Ovary (tissue), 9 donors: ENCODE measurements around the gene ADAMTS2. TPM values are rescaled to one million over a fixed set of nuclear protein-coding genes. Genes with fewer than 3 reads are reported as not detected.
A peak's percentile ranks its signal among the peaks of the same experiment; 100 is the strongest.

Experiments used
- DNase-seq, 5 donors: peaks; one replicate each; pipeline ENCODE4 v3.0.0-alpha.2; 2019 to 2020
- H3K27ac ChIP-seq, 2 donors: fragments of 200-600 bp; one replicate each; pipeline versions ENCODE4 v1.5.1 to v1.8.0; 2019 to 2022
- H3K27me3 ChIP-seq: fragments of 200-600 bp; one replicate; pipeline ENCODE4 v1.8.0; 2022
- H3K36me3 ChIP-seq: fragments of 200-600 bp; sonication (generic); one replicate; pipeline ENCODE4 v1.5.1; 2019
- H3K4me1 ChIP-seq: one replicate; pipeline ENCODE4 v1.8.1; 2013; ENCODE audit warnings: mild to moderate bottlenecking, moderate library complexity; ENCODE audit not compliant: insufficient read depth
- H3K4me3 ChIP-seq: fragments of 200-600 bp; sonication (generic); one replicate; pipeline ENCODE4 v1.5.1; 2017
- H3K9me3 ChIP-seq, 2 donors: fragments of 200-600 bp in 1 of 2; sonication (generic) in 1 of 2; one replicate each; pipeline versions ENCODE4 v1.5.1 to v1.8.1; 2013 to 2019; ENCODE audit warnings: mild to moderate bottlenecking in 1 of 2, moderate library complexity in 1 of 2
- CTCF ChIP-seq, 3 donors: fragments of 450-650 bp in 2 of 3; fragments of 200-600 bp in 1 of 3; IDR thresholded peaks; one replicate each; pipeline versions ENCODE4 v1.5.1 to v1.8.0; 2016 to 2022; ENCODE audit warnings: antibody characterized with exemption in 3 of 3, mild to moderate bottlenecking in 1 of 3
- EP300 ChIP-seq: sonication (generic); formaldehyde crosslinking; IDR thresholded peaks from one replicate; pipeline ENCODE4 v1.6.1; 2017; ENCODE audit warnings: antibody characterized with exemption
- POLR2A ChIP-seq: fragments of 450-650 bp; IDR thresholded peaks from one replicate; pipeline ENCODE4 v1.6.1; 2017; ENCODE audit warnings: antibody characterized with exemption, mild to moderate bottlenecking, moderate library complexity
- WGBS, 3 donors: extraction: QIAGEN DNeasy Blood & Tissue Kit in 1 of 3; methylation state at CpG; one replicate each; pipeline versions ENCODE4 v1.1.5 to v1.1.7; 2013 to 2017; 5-methylcytosine and 5-hydroxymethylcytosine counted together
- intact Hi-C, 4 donors: fragments of 100-400 bp; cut with DNase I; formaldehyde crosslinking; loops; one replicate each; pipeline versions ENCODE4 v1.11.0 to v1.15.1; 2022 to 2023
- polyA plus RNA-seq, 2 donors: library from polyadenylated mRNA; stranded (reverse); fragments of 200-250 nt in 1 of 2; fragments of 350-450 nt in 1 of 2; fragmentation: Illumina TruSeq in 1 of 2; extraction: RNeasy Lipid Tissue Mini Kit (QIAGEN cat#74804) in 1 of 2; gene quantifications; one replicate each; pipeline ENCODE4 v1.2.3, GENCODE V29; 2013 to 2014
- total RNA-seq, 7 donors: library from RNA; depleted of rRNA in 2 of 7; stranded (reverse); fragments of >200 nt in 2 of 7; fragmentation: NEBNext Ultra II Directional in 3 of 7; extraction: Animal tissue kit (Norgen Biotek cat#: 25700) in 3 of 7; gene quantifications; one replicate each; pipeline versions ENCODE4 v1.1.0 to v1.2.4, GENCODE V29; 2016 to 2023
- donor health status: DM: no; HTN: no; CAD: no; lungs with moderate emphysema.
- donor health status: DM: no; HTN: no; CAD: no.
- donor health status: Bipolar disorder and iron deficiency.
- donor health status: DM: yes; HTN: yes; CAD: no.
- donor health status: DM: no; HTN: no; CAD: no.
- donor health status: DM: yes; HTN: yes; CAD: no.

The ADAMTS2 gene
- total and polyA plus RNA-seq, 9 donors = 7.9 to 31.8 (median 11.5) TPM

DNA sequence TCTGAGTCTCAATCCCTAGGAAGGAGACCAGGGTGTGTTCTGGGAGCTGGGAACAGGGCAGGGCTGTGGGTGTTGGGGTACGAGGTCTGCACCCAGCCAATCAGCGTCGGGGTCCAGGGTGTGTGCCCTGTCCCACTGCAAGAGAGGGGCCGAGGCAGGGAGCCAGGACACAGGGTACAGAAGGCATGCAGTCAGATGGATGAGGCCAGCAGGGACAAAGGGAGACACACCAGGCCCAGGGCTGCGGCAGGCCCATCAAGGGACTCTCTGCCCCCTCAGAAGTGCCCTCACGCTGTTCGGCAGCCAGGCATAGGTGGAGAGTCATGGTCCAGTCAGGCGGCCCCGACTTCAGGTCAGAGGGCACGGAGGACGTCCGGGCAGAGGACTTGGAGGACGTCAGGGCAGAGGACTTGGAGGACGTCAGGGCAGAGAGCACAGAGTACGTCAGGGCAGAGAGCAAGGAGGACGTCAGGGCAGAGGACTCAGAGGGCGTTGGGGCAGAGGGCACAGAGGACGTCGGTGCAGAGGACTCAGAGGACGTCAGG lies 28.8 kb upstream of the ADAMTS2 start:
- Histone ChIP-seq H3K27me3 (no peaks in the 10 kb centered on the region), H3K36me3 (no peaks in the 10 kb centered on the region), H3K9me3 (no peaks in the 10 kb centered on the region), H3K4me1 (no peaks in the 10 kb centered on the region), H3K27ac (no peak overlapping the region), H3K4me3 (no peak overlapping the region)
- TF ChIP-seq CTCF (IDR thresholded peaks at IDR 0.05) = no peak
- no peak for TF ChIP-seq EP300
- no peak for TF ChIP-seq POLR2A
- intact Hi-C loops = no loop called here
- peak in 2 of 5 donors; percentile 12 to 23 for DNase-seq
- 87 to 89% (median 88%) methylated on average over 20 of the region's 20 CpGs for WGBS, 3 donors

DNA sequence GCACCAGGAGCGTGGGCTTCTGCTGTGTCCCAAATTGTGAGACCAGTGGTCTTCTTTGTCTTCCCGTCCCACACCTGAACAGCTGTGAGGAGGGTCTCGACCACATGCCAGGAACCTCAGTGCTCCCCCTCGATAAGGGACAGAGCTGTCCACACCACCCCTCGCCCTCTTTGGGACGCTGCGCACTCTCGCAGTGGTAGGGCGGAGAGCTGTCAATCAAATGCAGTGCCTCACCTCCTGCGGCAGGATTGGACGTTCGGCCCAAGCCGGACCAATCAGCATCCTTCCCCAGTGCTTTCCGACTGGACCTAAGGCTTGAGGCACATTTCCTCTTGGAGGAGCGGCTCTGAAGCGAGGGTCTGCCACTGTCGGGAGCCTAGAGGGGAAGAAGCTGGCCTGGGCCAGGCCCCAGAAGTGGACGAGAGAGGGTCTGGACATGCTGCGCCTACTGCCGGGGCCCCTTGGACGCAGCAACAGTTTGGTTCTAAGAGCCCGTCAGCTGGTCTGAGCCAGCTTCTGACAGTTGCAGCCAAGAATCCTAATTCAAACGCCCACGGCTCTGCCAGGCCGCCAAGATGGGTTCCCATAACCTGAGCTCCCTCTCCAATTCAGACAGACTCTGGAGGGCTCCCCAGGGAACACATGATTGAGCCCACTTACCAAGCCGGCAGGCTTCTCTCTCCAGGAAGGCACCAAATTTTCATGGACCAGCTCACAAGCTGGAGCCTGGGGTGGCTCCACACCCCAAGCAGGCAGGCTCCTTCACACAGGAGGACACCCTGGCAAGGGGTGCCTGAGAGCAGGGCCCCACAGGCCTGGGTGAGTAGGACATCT lies 28.1 kb upstream of the ADAMTS2 start:
- TF ChIP-seq CTCF (IDR thresholded peaks at IDR 0.05) (no peak), EP300 (no peak), POLR2A (no peak)
- H3K9me3 ChIP-seq = no peaks in the 10 kb centered on the region
- H3K27ac ChIP-seq = no peak overlapping the region
- no peak overlapping the region for H3K4me3 ChIP-seq
- no peaks in the 10 kb centered on the region for H3K27me3 ChIP-seq
- no peaks in the 10 kb centered on the region for H3K36me3 ChIP-seq
- intact Hi-C loops = no loop called here
- peak in 1 of 5 donors; percentile 21 for DNase-seq
- H3K4me1 ChIP-seq = no peaks in the 10 kb centered on the region
- 81 to 90% (median 88%) methylated on average over 26 of the region's 26 CpGs for WGBS, 3 donors

- no peak for TF ChIP-seq CTCF (IDR thresholded peaks at IDR 0.05)
- no peak for TF ChIP-seq EP300
- no peak for TF ChIP-seq POLR2A
- Histone ChIP-seq H3K4me3 (no peak overlapping the region), H3K36me3 (no peaks in the 10 kb centered on the region), H3K9me3 (no peaks in the 10 kb centered on the region), H3K27ac (no peak overlapping the region), H3K27me3 (no peaks in the 10 kb centered on the region), H3K4me1 (no peaks in the 10 kb centered on the region)
- intact Hi-C loops = no loop called here
- WGBS, 3 donors = 85 to 87% (median 86%) methylated on average over 13 to 14 of the region's 14 CpGs
- DNase-seq = peak in 3 of 5 donors; percentile 2 to 19 (median 13)
These were observed 26.7 kb upstream of the ADAMTS2 start for GRCh38 chr5:179371681-179372680.

GRCh38 chr5:179371121-179371510 lies 25.9 kb upstream of the ADAMTS2 start:
- Histone ChIP-seq H3K36me3 (no peaks in the 10 kb centered on the region), H3K4me1 (no peaks in the 10 kb centered on the region), H3K4me3 (no peak overlapping the region), H3K27ac (no peak overlapping the region), H3K27me3 (no peaks in the 10 kb centered on the region), H3K9me3 (no peaks in the 10 kb centered on the region)
- no peak for DNase-seq
- TF ChIP-seq POLR2A (no peak), CTCF (IDR thresholded peaks at IDR 0.05) (no peak), EP300 (no peak)
- 87 to 94% (median 91%) methylated on average over 5 of the region's 5 CpGs for WGBS, 3 donors
- intact Hi-C loops = no loop called here
